HG03066 (cell line): ENCODE measurements around the gene ASB8.
"Not testable (repeated sequence)": the region's sequence is repeated elsewhere in the genome, so short reads cannot be mapped to it uniquely, and the experiment has no call there.

ENCODE experiments used
- ATAC-seq: cut with Tn5 transposase; IDR thresholded peaks from one replicate; pipeline ENCODE4 v1.9.1; 2021; ENCODE audit warnings: low read depth; ENCODE audit not compliant: unreplicated experiment

Gene ASB8

GRCh38 chr12:48143898-48144297, 13.4 kb downstream of the ASB8 start:
- no peak for ATAC-seq

DNA sequence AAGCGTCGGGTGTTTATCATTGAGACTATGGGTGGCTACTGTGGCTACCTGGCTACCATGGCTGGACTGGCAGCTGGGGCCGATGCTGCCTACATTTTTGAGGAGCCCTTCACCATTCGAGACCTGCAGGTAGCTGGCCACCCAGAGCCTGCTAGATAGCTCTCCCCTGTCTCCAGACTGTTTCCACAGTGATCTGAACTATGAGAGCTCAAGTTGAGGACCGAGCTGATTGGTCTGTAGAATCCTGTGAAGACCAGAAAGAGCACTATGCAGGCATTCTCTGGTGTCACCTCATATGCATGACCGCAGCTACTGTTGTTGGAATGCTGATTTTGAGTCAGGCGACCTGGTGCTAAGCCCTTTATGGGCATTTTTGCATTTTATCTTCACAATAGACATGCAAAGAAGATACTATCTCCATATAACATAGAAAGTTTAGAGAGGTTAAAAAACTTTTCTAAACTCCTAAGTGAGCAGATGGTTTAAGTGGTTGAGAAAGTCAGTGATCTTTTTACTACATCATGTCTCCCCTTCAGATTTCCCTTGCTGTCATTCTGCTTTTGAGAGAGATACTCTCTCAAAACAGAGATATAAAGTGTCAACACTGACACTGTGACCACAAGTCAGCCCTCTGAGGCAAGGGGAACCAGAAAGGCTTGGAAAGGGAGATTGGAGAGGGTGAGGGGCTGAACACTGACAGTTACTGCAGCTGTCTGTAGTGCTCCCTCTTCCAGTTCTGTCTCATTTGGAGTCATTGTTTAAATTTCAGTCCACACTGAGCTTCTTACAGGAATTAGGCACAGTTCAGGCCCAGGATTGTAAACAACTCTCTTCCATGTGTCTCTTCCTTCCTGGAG, 14.3 kb downstream of the ASB8 start:
- ATAC-seq, result no peak

GRCh38 chr12:48135027-48135426, 22.3 kb downstream of the ASB8 start:
- ATAC-seq, result no peak

DNA sequence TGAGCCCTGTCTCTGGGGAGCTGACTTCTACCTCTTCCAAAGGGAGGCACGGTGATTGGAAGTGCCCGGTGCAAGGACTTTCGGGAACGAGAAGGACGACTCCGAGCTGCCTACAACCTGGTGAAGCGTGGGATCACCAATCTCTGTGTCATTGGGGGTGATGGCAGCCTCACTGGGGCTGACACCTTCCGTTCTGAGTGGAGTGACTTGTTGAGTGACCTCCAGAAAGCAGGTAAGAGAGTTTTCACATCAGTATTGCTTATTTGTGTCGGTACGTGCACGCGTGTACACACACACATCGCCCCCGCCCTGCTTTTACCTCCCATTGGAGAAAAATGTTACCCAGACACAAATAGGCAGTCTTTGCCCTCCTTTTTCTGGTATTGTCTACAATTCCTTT, 24.5 kb downstream of the ASB8 start:
- ATAC-seq, result no peak

GRCh38 chr12:48131517-48131916, 25.8 kb downstream of the ASB8 start:
- ATAC-seq, result no peak

DNA sequence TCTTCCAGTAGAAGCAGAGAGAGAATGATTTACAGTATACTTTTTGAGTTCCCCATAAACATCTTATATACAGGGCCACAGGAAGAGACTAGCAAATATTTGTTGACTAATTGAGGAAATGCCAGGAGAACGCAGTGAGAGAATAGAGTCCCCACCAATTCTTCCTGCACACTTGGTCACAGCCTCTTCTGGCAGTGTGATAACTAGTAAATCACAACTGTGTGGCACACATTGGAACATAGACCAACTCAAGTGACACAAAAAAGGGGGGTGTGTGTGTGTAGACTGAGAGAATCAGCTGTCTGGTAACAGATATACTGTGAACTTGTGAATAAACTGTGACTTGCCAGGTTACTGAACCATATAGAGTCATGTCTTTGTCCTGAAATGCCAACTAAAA, 27.9 kb downstream of the ASB8 start:
- no peak for ATAC-seq

GRCh38 chr12:48128800-48129199, 28.5 kb downstream of the ASB8 start:
- no peak for ATAC-seq

GRCh38 chr12:48126953-48127630, 30.2 kb downstream of the ASB8 start:
- ATAC-seq, result no peak

DNA sequence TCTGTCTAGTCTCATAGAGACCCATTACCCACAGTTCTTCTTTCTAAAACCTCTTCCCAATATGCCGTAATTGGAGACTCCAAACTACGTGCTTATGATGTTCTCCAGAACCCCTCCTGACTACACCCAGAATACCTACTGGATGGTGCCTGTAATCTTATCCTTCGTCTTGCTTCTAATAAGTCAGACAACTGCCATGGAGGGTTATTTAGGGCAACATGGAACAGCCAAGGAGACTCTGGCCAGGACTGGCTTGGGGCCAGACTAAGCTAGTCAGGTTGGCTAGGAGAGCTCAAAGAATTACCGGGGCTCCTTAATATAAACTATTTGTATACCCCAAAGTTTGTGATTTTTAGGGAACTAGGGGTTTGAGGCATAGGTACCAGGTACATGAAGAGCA, 31.3 kb downstream of the ASB8 start:
- no peak for ATAC-seq

DNA sequence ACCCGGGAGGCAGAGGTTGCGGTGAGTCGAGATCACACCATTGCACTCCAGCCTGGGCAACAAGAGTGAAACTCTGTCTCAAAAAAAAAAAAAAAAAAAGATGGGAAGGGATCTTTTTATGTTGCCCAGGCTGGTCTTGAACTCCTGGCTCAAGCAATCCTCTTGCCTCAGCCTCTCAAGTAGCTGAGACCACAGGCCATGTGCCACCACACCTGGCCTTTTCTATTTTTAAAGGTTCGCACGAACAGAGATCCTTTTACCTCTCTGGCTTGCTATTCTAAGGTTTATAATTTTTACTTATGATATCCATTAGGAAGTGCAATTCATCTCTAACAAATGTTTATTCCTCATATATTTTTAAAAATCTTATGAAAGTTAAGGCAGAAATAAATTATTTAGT, 31.8 kb downstream of the ASB8 start:
- ATAC-seq, result not testable (repeated sequence)

GRCh38 chr12:48123169-48123568, 34.1 kb downstream of the ASB8 start:
- ATAC-seq, result no peak

GRCh38 chr12:48122065-48122834, 35.1 kb downstream of the ASB8 start:
- no peak for ATAC-seq

DNA sequence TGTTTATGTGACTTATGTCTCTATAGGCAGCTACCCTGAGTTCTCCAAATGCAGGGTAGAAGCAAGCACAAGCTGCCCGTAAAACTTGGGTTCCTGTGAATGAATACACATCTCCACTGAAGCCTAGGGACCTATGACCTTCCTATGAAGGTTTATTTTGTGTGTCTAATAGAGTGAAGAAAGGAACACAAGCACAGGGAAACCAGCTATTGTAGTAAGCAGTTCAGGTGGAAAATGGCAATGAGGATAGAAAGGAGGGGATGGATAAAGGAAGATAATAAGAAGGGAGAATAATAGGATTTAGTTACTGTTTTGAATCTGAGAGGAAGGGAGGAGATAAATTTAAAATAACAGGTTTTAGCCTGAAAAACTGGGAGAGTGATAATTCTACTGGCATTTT, 35.8 kb downstream of the ASB8 start:
- no peak for ATAC-seq

GRCh38 chr12:48119834-48120195, 37.5 kb downstream of the ASB8 start:
- ATAC-seq, result no peak

DNA sequence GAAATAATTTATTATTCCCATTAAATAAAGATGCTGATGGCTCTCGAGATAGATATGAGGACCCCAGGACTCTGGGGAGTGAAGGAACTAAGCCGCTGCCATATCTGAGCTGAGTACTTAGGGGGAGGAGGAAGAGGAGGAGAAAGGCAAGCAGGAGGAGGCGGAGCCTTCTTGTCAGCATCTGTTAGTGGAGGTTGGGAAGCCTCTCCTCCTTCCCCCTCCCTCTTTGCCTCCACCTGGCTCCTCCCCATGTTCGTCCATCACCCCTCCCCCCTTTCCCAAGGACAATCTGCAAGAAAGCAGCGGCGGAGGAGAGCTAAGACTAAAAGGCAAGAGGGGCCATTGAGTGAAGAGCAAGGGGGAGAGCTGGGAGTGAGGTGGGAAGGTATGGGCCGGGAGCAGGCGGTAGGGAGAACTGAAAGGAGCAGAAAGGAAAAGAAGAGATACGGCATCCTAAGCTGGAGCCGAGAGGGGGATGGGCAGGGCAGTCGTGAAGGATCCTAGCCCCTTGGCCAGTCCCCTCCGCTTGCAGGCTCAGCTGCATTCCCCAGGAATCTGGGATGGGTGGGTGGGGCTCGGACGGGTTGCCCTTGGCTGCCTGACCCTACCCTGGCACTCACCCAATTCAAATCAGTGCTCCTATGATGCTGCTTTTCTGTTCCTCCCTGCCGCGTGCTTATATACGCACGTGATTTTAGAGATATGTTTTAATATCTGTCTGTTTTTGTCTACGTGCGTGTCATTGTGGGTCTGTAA, 38.1 kb downstream of the ASB8 start, which contains the start of gene PFKM:
Gene PFKM (plus strand): TSS at position 287 of the 756 bp plus-strand sequence. CDS start 3,411 bp downstream, outside the sequence.
- ATAC-seq, result peak; percentile 100

GRCh38 chr12:48118284-48118871, 38.9 kb downstream of the ASB8 start:
- ATAC-seq, result no peak

- ATAC-seq, result no peak
Observed at GRCh38 chr12:48115957-48116356, 41.4 kb downstream of the ASB8 start.

DNA sequence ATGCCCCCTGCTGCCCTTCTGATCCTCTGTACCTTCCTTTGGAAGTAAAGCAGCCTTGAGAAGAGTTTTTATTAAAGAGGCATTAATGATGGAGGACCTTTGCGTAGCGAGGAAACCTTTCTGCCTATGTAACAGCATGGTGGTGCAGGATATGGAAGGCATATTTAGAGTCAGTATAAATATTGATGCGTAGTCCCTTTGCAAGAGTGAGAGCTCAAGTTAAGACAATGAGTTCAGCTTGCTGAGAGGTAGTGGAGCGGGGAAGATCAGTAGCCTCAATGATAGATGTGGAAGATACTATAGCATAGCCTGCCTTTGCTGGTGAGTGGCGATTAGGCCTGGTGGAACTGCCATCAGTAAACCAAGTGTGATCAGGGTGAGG, 46.0 kb downstream of the ASB8 start:
- ATAC-seq, result not testable (repeated sequence)

DNA sequence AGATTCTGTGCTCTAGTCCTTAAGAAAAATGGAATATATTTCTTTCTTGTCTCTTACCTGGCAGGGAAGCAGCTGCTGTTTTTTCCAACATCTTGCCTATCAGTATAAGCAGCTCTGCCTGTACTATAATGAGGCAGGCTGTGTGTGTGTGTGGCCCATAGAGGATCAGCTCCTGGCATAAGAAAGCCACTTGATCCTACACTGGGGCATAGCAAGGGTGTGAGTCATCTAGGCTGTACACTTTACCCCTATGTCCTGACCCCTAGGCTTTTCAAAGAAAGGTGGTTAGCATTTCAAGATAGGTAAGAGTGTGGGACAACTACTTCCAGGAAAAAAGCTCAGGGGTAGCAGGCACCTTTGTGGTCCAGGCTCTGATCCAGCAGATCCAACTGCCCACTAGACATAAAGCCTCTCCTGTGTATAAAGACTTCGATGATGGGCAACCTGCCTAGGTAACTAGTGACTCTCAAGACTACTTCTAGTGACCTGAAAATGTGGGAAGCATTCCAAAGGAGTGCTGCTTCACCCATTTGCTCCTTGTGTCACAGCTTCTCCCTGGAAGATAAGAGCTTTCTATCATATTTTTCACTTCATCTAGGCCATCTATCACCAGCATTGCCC, 46.5 kb downstream of the ASB8 start:
- no peak for ATAC-seq

GRCh38 chr12:48109424-48109823, 47.9 kb downstream of the ASB8 start:
- no peak for ATAC-seq
